Sigmoid colon (tissue), 4 donors: ENCODE data around the gene TWF1.

Source experiments
- CTCF ChIP-seq, 4 experiments: fragments of 450-650 bp in 3 of 4; fragments of 200-600 bp in 1 of 4; IDR thresholded peaks; one replicate each; pipeline ENCODE4 v1.5.1; 2016 to 2019; ENCODE audit warnings: antibody characterized with exemption in 4 of 4, mild to moderate bottlenecking in 3 of 4, moderate library complexity in 2 of 4
- POLR2AphosphoS5 ChIP-seq, 4 donors: sonication (generic); formaldehyde crosslinking; IDR thresholded peaks; one replicate each; pipeline ENCODE4 v1.6.1; 2017; ENCODE audit warnings: antibody characterized with exemption in 4 of 4

- TF ChIP-seq CTCF (IDR thresholded peaks at IDR 0.05) (no peak), POLR2AphosphoS5 (IDR thresholded peaks at IDR 0.05) (no peak)
Measured at GRCh38 chr12:43812057-43812456, 5.9 kb upstream of the TWF1 start.
